K562 (cell line): ENCODE results near the gene POLD2. TPM values are rescaled to one million over a fixed set of nuclear protein-coding genes. Genes with fewer than 3 reads are reported as not detected.

Experiments
- ATF3 ChIP-seq, 2 experiments: fragments of 450-650 bp in 1 of 2; sonication (generic) in 1 of 2; formaldehyde crosslinking in 1 of 2; IDR thresholded peaks in 1 of 2; conservative IDR thresholded peaks in 1 of 2; 2 replicates each; pipeline versions ENCODE4 v1.6.1 to v1.8.1; 2016 to 2023; ENCODE audit warnings: mild to moderate bottlenecking in 2 of 2, moderate library complexity in 2 of 2, inconsistent platforms in 1 of 2, missing genetic modification reagents in 1 of 2
- DLX4 ChIP-seq: fragments of 250-450 bp; sonication (Bioruptor Pico); IDR thresholded peaks from 2 replicates; pipeline ENCODE4 v1.6.1; 2021; ENCODE audit warnings: mild to moderate bottlenecking
- EP300 ChIP-seq: IDR thresholded peaks from 2 replicates; pipeline ENCODE4 v1.6.1; 2012; ENCODE audit warnings: low read length, improper control_type of control experiment
- FOSL1 ChIP-seq: fragments of 200-800 bp; sonication (Bioruptor generic); conservative IDR thresholded peaks from 2 replicates; pipeline ENCODE4 v1.6.1; 2016; ENCODE audit warnings: missing genetic modification characterization, missing compliant biosample characterization
- HMGXB4 ChIP-seq: sonication (generic); formaldehyde crosslinking; IDR thresholded peaks from 2 replicates; pipeline ENCODE4 v1.8.1; 2023; ENCODE audit warnings: mild to moderate bottlenecking, missing genetic modification reagents
- ID3 ChIP-seq, 2 experiments: fragments of 250-450 bp in 1 of 2; fragments of 450-650 bp in 1 of 2; sonication (Bioruptor Pico) in 1 of 2; IDR thresholded peaks; 2 replicates each; pipeline versions ENCODE4 v1.6.1 to v1.8.0; 2016 to 2021; ENCODE audit warnings: mild to moderate bottlenecking in 2 of 2, moderate library complexity in 2 of 2, missing compliant biosample characterization in 1 of 2, missing genetic modification characterization in 1 of 2
- KLF13 ChIP-seq: fragments of 450-650 bp; IDR thresholded peaks from 2 replicates; pipeline ENCODE4 v1.6.1; 2016; ENCODE audit warnings: missing genetic modification characterization, low read depth, mild to moderate bottlenecking, missing compliant biosample characterization, moderate library complexity, borderline replicate concordance
- MAFK ChIP-seq: IDR thresholded peaks from 2 replicates; pipeline ENCODE4 v1.6.1; 2011; ENCODE audit warnings: low read length, improper control_type of control experiment
- PHTF2 ChIP-seq: fragments of 250-450 bp; sonication (Bioruptor Pico); IDR thresholded peaks from 2 replicates; pipeline ENCODE4 v1.5.0; 2021; ENCODE audit warnings: mild to moderate bottlenecking
- PTBP1 ChIP-seq: fragments of 200-400 bp; formaldehyde crosslinking; IDR thresholded peaks from 2 replicates; pipeline ENCODE4 v1.6.1; 2017; ENCODE audit warnings: low read depth, low read length
- TBP ChIP-seq: optimal IDR thresholded peaks from 2 replicates; pipeline ENCODE3; 2011; ENCODE audit warnings: low read depth, low read length, improper control_type of control experiment
- TEAD1 ChIP-seq, 2 experiments: fragments of 450-650 bp in 1 of 2; sonication (generic) in 1 of 2; formaldehyde crosslinking; IDR thresholded peaks; 2 replicates each; pipeline versions ENCODE4 v1.4.0 to v1.8.0; 2020 to 2022; ENCODE audit warnings: mild to moderate bottlenecking in 2 of 2, missing genetic modification reagents in 1 of 2
- TFAP4 ChIP-seq: sonication (generic); formaldehyde crosslinking; IDR thresholded peaks from 2 replicates; pipeline ENCODE4 v1.8.0; 2022; ENCODE audit warnings: missing genetic modification reagents, mild to moderate bottlenecking, moderate library complexity, borderline replicate concordance
- THRAP3 ChIP-seq: fragments of 450-650 bp; IDR thresholded peaks from 2 replicates; pipeline ENCODE4 v1.6.1; 2016; ENCODE audit warnings: mild to moderate bottlenecking, inconsistent platforms, borderline replicate concordance
- ZBTB7A ChIP-seq: IDR thresholded peaks from 2 replicates; pipeline ENCODE4 v1.6.1; 2011; ENCODE audit warnings: low read depth, mild to moderate bottlenecking, low read length, moderate library complexity, borderline replicate concordance; ENCODE audit not compliant: control insufficient read depth
- ZNF695 ChIP-seq: fragments of 450-650 bp; formaldehyde crosslinking; IDR thresholded peaks from 2 replicates; pipeline ENCODE4 v1.4.0; 2020; ENCODE audit warnings: mild to moderate bottlenecking, moderate library complexity
- polyA plus RNA-seq, 8 experiments: library from polyadenylated mRNA; depleted of rRNA in 4 of 8; stranded (reverse) in 5 of 8; unstranded in 3 of 8; fragments of >200 nt; fragmentation: Nextera tagmentation in 2 of 8; fragmentation: Illumina TruSeq in 1 of 8; extraction: Ambion mirVana in 2 of 8; extraction: Trizol in 1 of 8; gene quantifications; 2 replicates each; pipeline versions ENCODE4 v1.2.1 to v1.2.3, GENCODE V29; 2011 to 2014; ENCODE audit warnings: inconsistent platforms in 1 of 8, missing spikeins in 1 of 8
- total RNA-seq, 7 experiments: library from RNA; depleted of rRNA in 6 of 7; stranded (reverse); fragments of >200 nt in 6 of 7; fragmentation: Illumina TruSeq in 2 of 7; extraction: Trizol in 2 of 7; gene quantifications; 2 replicates each; pipeline versions ENCODE4 v1.2.1 to v1.2.3, GENCODE V29; 2011 to 2021; ENCODE audit warnings: low replicate concordance in 1 of 7
- TF ChIP-seq, protein P1 (sequence below): fragments of 450-650 bp; formaldehyde crosslinking; conservative IDR thresholded peaks from 2 replicates; pipeline ENCODE4 v1.4.0; 2022; ENCODE audit warnings: mild to moderate bottlenecking, missing genetic modification characterization

The POLD2 gene
- total and polyA plus RNA-seq, 9 of the 15 experiments (the other 6 are each of a cell fraction or from before 2014, with no cell fraction given), result 29.7 to 259 (median 225) TPM

- TF ChIP-seq TEAD1 (CRISPR knock-in tag; IDR thresholded peaks at IDR 0.05), result no peak
- TF ChIP-seq ATF3 (IDR thresholded peaks at IDR 0.05), result no peak
- TF ChIP-seq ATF3 (CRISPR knock-in tag; conservative IDR thresholded peaks at IDR 0.05), result no peak
- no peak for TF ChIP-seq ID3 (CRISPR knock-in tag; IDR thresholded peaks at IDR 0.05)
- TF ChIP-seq ID3 (tag; IDR thresholded peaks at IDR 0.05), result peak; percentile 79
- TF ChIP-seq PTBP1, result no peak
- TF ChIP-seq ZBTB7A, result no peak
- no peak for TF ChIP-seq TBP
- TF ChIP-seq, protein P1, sequence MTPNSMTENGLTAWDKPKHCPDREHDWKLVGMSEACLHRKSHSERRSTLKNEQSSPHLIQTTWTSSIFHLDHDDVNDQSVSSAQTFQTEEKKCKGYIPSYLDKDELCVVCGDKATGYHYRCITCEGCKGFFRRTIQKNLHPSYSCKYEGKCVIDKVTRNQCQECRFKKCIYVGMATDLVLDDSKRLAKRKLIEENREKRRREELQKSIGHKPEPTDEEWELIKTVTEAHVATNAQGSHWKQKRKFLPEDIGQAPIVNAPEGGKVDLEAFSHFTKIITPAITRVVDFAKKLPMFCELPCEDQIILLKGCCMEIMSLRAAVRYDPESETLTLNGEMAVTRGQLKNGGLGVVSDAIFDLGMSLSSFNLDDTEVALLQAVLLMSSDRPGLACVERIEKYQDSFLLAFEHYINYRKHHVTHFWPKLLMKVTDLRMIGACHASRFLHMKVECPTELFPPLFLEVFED (CRISPR knock-in tag), result no peak
- no peak for TF ChIP-seq MAFK
- TF ChIP-seq THRAP3, result no peak
- no peak for TF ChIP-seq ZNF695 (CRISPR knock-in tag)
- TF ChIP-seq PHTF2, result no peak
- 0 out of 2 replicates have a peak, but pooled peaks have one; percentile 42 for TF ChIP-seq KLF13
- TF ChIP-seq HMGXB4 (CRISPR knock-in tag), result no peak
- TF ChIP-seq EP300, result no peak
- no peak for TF ChIP-seq FOSL1
- no peak for TF ChIP-seq DLX4 (CRISPR knock-in tag)
- TF ChIP-seq TFAP4, result peak; percentile 50; the same call in 1 of the 2 replicates
Measured at GRCh38 chr7:44145969-44146911, 22.9 kb upstream of the POLD2 start (continued).
